Neural progenitor cell (in vitro differentiated cells): ENCODE results near the gene TRAPPC3. TPM values are rescaled to one million over a fixed set of nuclear protein-coding genes. Genes with fewer than 3 reads are reported as not detected.

Experiments
- DNase-seq: peaks from one replicate; pipeline ENCODE4 v3.0.0-alpha.2; 2016; ENCODE audit warnings: low spot score
- H2AFZ ChIP-seq: fragments of 200-600 bp; sonication (generic); replicated peaks from 2 replicates; pipeline ENCODE4 v1.6.1; 2016; ENCODE audit warnings: antibody characterized with exemption
- H3F3A ChIP-seq: fragments of 200-600 bp; sonication (generic); 2 replicates; pipeline ENCODE4 v1.6.1; 2016; ENCODE audit warnings: antibody characterized with exemption, low read depth
- H3K27ac ChIP-seq: fragments of 200-600 bp; sonication (generic); 2 replicates; pipeline ENCODE4 v1.5.1; 2016; ENCODE audit warnings: mild to moderate bottlenecking
- H3K27me3 ChIP-seq: fragments of 200-600 bp; sonication (generic); 2 replicates; pipeline ENCODE4 v1.6.1; 2016; ENCODE audit warnings: mild to moderate bottlenecking, moderate library complexity
- H3K36me3 ChIP-seq: fragments of 200-600 bp; sonication (generic); 2 replicates; pipeline ENCODE4 v1.5.1; 2016
- H3K4me1 ChIP-seq: fragments of 200-600 bp; sonication (generic); 2 replicates; pipeline ENCODE4 v1.6.1; 2016; ENCODE audit warnings: mixed run types
- H3K4me2 ChIP-seq: fragments of 200-600 bp; sonication (generic); 2 replicates; pipeline ENCODE4 v1.6.1; 2016
- H3K4me3 ChIP-seq: fragments of 200-600 bp; sonication (generic); 2 replicates; pipeline ENCODE4 v1.5.1; 2016
- H3K79me2 ChIP-seq: fragments of 200-600 bp; sonication (generic); 2 replicates; pipeline ENCODE4 v1.6.1; 2016; ENCODE audit warnings: low read depth
- H3K9ac ChIP-seq: fragments of 200-600 bp; sonication (generic); 2 replicates; pipeline ENCODE4 v1.6.1; 2016
- H3K9me3 ChIP-seq: fragments of 200-600 bp; sonication (generic); 2 replicates; pipeline ENCODE4 v1.5.1; 2016; ENCODE audit warnings: low read depth
- H4K20me1 ChIP-seq: fragments of 200-600 bp; sonication (generic); 2 replicates; pipeline ENCODE4 v1.6.1; 2016; ENCODE audit warnings: low read depth
- H3K27ac Mint-ChIP-seq: 3 replicates; pipeline ENCODE4 v1.8.0; 2021; ENCODE audit warnings: mixed read lengths
- H3K27me3 Mint-ChIP-seq: 2 replicates; pipeline ENCODE4 v1.8.0; 2022; ENCODE audit warnings: low read depth, mild to moderate bottlenecking, inconsistent platforms, moderate library complexity, mixed read lengths; ENCODE audit not compliant: insufficient read depth
- H3K36me3 Mint-ChIP-seq: 3 replicates; pipeline ENCODE4 v1.8.0; 2021; ENCODE audit warnings: mixed read lengths
- H3K4me1 Mint-ChIP-seq: 3 replicates; pipeline ENCODE4 v1.8.0; 2021; ENCODE audit warnings: mixed read lengths
- H3K4me3 Mint-ChIP-seq: 3 replicates; pipeline ENCODE4 v1.8.0; 2021; ENCODE audit warnings: mild to moderate bottlenecking, moderate library complexity, mixed read lengths
- H3K9me3 Mint-ChIP-seq: 3 replicates; pipeline ENCODE4 v1.8.0; 2020; ENCODE audit warnings: mixed read lengths
- CTCF ChIP-seq: fragments of 200-600 bp; sonication (generic); IDR thresholded peaks from 2 replicates; pipeline ENCODE4 v1.5.1; 2017; ENCODE audit warnings: antibody characterized with exemption, mild to moderate bottlenecking
- EZH2 ChIP-seq: fragments of 200-600 bp; sonication (generic); IDR thresholded peaks from 2 replicates; pipeline ENCODE4 v1.6.1; 2017; ENCODE audit warnings: antibody characterized with exemption, mild to moderate bottlenecking, moderate library complexity
- EZH2phosphoT487 ChIP-seq: fragments of 200-600 bp; sonication (generic); IDR thresholded peaks from 2 replicates; pipeline ENCODE4 v1.6.1; 2017; ENCODE audit warnings: antibody characterized with exemption
- total RNA-seq: library from RNA; depleted of rRNA; stranded (reverse); fragments of >200 nt; gene quantifications from 2 replicates; pipeline ENCODE4 v1.2.3, GENCODE V29; 2015; ENCODE audit warnings: low replicate concordance

TRAPPC3 gene
- total RNA-seq, 1 donor from 2014 or later, result 44.9 TPM

- Histone ChIP-seq H4K20me1 (no peaks in the 10 kb centered on the region), H3F3A (peaks cover 20% of the 10 kb centered on the region), H3K4me3 (no peak overlapping the region), H3K79me2 (no peaks in the 10 kb centered on the region), H3K4me2 (no peak overlapping the region), H2AFZ (peak overlapping the region; percentile 87), H3K27ac (no peak overlapping the region), H3K4me1 (no peaks in the 10 kb centered on the region), H3K36me3 (no peaks in the 10 kb centered on the region), H3K9me3 (no peaks in the 10 kb centered on the region), H3K9ac (no peak overlapping the region), H3K27me3 (no peaks in the 10 kb centered on the region)
- peaks cover 3% of the 10 kb centered on the region for H3K27me3 Mint-ChIP-seq
- DNase-seq, result peak; percentile 90
- H3K36me3 Mint-ChIP-seq, result no peaks in the 10 kb centered on the region
- H3K4me3 Mint-ChIP-seq, result no peak overlapping the region
- H3K27ac Mint-ChIP-seq, result no peak overlapping the region
- peaks cover 3% of the 10 kb centered on the region for H3K4me1 Mint-ChIP-seq
- no peak for TF ChIP-seq EZH2phosphoT487
- peak; percentile 92 for TF ChIP-seq CTCF
- TF ChIP-seq EZH2, result no peak
- no peaks in the 10 kb centered on the region for H3K9me3 Mint-ChIP-seq
These were observed 49.5 kb downstream of the TRAPPC3 start for GRCh38 chr1:36099681-36100341.

DNA sequence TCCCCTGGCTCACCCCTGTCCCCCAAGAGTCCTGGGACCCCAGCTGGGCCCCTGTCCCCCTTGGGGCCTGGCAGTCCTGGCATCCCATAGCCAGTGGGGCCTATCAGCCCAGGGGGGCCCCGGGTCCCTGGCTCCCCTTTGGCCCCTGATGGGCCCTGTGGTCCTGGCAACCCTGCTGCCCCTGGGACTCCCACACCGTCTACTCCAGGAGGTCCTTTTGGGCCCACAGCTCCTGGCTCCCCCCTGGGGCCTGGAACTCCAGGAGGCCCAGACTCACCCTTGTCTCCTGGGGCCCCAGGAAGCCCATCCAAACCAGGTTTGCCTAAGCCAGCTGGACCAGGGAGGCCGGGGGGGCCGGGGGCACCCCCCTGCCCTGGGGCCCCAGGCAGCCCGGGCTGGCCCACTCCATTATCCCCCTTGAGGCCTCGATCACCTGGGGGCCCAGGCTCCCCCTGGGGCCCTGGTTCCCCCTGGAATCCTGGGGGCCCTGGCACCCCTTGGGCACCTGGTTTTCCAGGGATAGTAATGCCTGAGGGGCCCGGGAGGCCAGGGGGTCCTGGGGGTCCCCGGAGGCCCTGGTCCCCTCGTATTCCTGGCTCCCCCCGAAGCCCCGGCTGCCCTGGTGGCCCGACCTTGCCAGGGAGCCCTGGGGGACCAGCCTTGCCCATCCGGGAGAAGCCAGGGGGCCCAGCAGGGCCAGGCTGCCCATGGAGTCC, 50.5 kb downstream of the TRAPPC3 start:
- Histone ChIP-seq H3K4me2 (no peak overlapping the region), H2AFZ (no peak overlapping the region), H3K4me3 (no peak overlapping the region), H3F3A (peaks cover 20% of the 10 kb centered on the region), H4K20me1 (no peaks in the 10 kb centered on the region), H3K9me3 (no peaks in the 10 kb centered on the region), H3K27ac (no peak overlapping the region), H3K27me3 (no peaks in the 10 kb centered on the region), H3K4me1 (no peaks in the 10 kb centered on the region), H3K79me2 (no peaks in the 10 kb centered on the region), H3K36me3 (no peaks in the 10 kb centered on the region), H3K9ac (no peak overlapping the region)
- no peak for DNase-seq
- Mint-ChIP-seq H3K36me3 (no peaks in the 10 kb centered on the region), H3K27me3 (no peaks in the 10 kb centered on the region), H3K27ac (no peak overlapping the region), H3K9me3 (no peaks in the 10 kb centered on the region), H3K4me3 (no peak overlapping the region), H3K4me1 (peaks cover 3% of the 10 kb centered on the region)
- TF ChIP-seq CTCF (no peak), EZH2 (no peak), EZH2phosphoT487 (no peak)

GRCh38 chr1:36097693-36098585, 51.3 kb downstream of the TRAPPC3 start:
- Mint-ChIP-seq H3K9me3 (no peaks in the 10 kb centered on the region), H3K4me1 (peaks cover 3% of the 10 kb centered on the region), H3K36me3 (peaks cover 3% of the 10 kb centered on the region), H3K4me3 (no peak overlapping the region), H3K27me3 (no peaks in the 10 kb centered on the region), H3K27ac (no peak overlapping the region)
- Histone ChIP-seq H3K9me3 (no peaks in the 10 kb centered on the region), H3K4me3 (no peak overlapping the region), H2AFZ (no peak overlapping the region), H3K79me2 (no peaks in the 10 kb centered on the region), H4K20me1 (no peaks in the 10 kb centered on the region), H3K4me1 (no peaks in the 10 kb centered on the region), H3K36me3 (no peaks in the 10 kb centered on the region), H3K27ac (no peak overlapping the region), H3K4me2 (no peak overlapping the region), H3K9ac (no peak overlapping the region), H3F3A (peaks cover 20% of the 10 kb centered on the region), H3K27me3 (no peaks in the 10 kb centered on the region)
- TF ChIP-seq CTCF (no peak), EZH2 (no peak), EZH2phosphoT487 (no peak)
- no peak for DNase-seq
